HEK293 (cell line): Measurements from ENCODE around the gene MRPS14.

Source experiments
- CTCF ChIA-PET: fragments of 350-600 bp; formaldehyde crosslinking; extraction: SDS; loops from one replicate; lab custom pipeline; 2021; ENCODE audit warnings: antibody characterized with exemption; lab: Yijun Ruan, JAX
- POLR2A ChIA-PET: fragments of 300-600 bp; formaldehyde crosslinking; extraction: SDS; loops from one replicate; lab custom pipeline; 2020; ENCODE audit warnings: antibody characterized with exemption, inconsistent platforms; lab: Yijun Ruan, JAX
- H3K27ac ChIP-seq: fragments of 200-500 bp; sonication (Bioruptor generic); 2 replicates; pipeline ENCODE4 v1.5.1; 2014; ENCODE audit warnings: low read depth, low read length, control low read depth, inconsistent platforms; ENCODE audit errors: extremely low read depth
- H3K36me3 ChIP-seq, 2 experiments: fragments of 200-500 bp in 1 of 2; sonication (Bioruptor generic) in 1 of 2; 1 replicate in 1 of 2; 2 replicates in 1 of 2; pipeline ENCODE4 v1.5.1; 2014 to 2017; ENCODE audit warnings: inconsistent platforms in 2 of 2, low read length in 2 of 2; ENCODE audit not compliant: control insufficient read depth in 2 of 2, insufficient read depth in 1 of 2
- H3K4me1 ChIP-seq: fragments of 200-500 bp; sonication (Bioruptor generic); 2 replicates; pipeline ENCODE4 v1.5.1; 2014; ENCODE audit warnings: mild to moderate bottlenecking, low read length, inconsistent platforms; ENCODE audit not compliant: control insufficient read depth, insufficient read depth
- H3K4me3 ChIP-seq: 2 replicates; pipeline ENCODE4 v1.5.1; 2011; ENCODE audit warnings: low read depth, mild to moderate bottlenecking, control low read depth, low read length, moderate library complexity
- H3K9me3 ChIP-seq: fragments of 200-500 bp; sonication (Bioruptor generic); 2 replicates; pipeline ENCODE4 v1.5.1; 2014; ENCODE audit warnings: low read depth, low read length, inconsistent platforms; ENCODE audit not compliant: control insufficient read depth, insufficient read depth
- EGR2 ChIP-seq: fragments of 450-650 bp; formaldehyde crosslinking; IDR thresholded peaks from 2 replicates; pipeline ENCODE4 v1.5.1; 2016; ENCODE audit warnings: low read depth, missing biosample characterization, missing genetic modification characterization
- FEZF1 ChIP-seq: fragments of 450-650 bp; formaldehyde crosslinking; IDR thresholded peaks from 2 replicates; pipeline ENCODE4 v1.5.1; 2016; ENCODE audit warnings: missing biosample characterization, missing genetic modification characterization
- INSM2 ChIP-seq: fragments of 450-650 bp; formaldehyde crosslinking; IDR thresholded peaks from 2 replicates; pipeline ENCODE4 v1.5.1; 2016; ENCODE audit warnings: missing biosample characterization, missing genetic modification characterization
- KLF10 ChIP-seq: fragments of 450-650 bp; IDR thresholded peaks from 2 replicates; pipeline ENCODE4 v1.5.1; 2018; ENCODE audit warnings: missing biosample characterization, mild to moderate bottlenecking, missing genetic modification characterization
- MYNN ChIP-seq: fragments of 450-650 bp; formaldehyde crosslinking; IDR thresholded peaks from 2 replicates; pipeline ENCODE4 v1.5.1; 2016; ENCODE audit warnings: missing biosample characterization, missing genetic modification characterization, borderline replicate concordance
- OSR2 ChIP-seq: fragments of 450-650 bp; formaldehyde crosslinking; IDR thresholded peaks from 2 replicates; pipeline ENCODE4 v1.5.1; 2016; ENCODE audit warnings: missing biosample characterization, missing genetic modification characterization
- PRDM6 ChIP-seq: fragments of 450-650 bp; formaldehyde crosslinking; IDR thresholded peaks from 2 replicates; pipeline ENCODE4 v1.5.1; 2017; ENCODE audit warnings: missing biosample characterization, missing genetic modification characterization
- WT1 ChIP-seq: fragments of 450-650 bp; formaldehyde crosslinking; IDR thresholded peaks from 2 replicates; pipeline ENCODE4 v1.5.1; 2016; ENCODE audit warnings: missing biosample characterization, missing genetic modification characterization
- ZBTB49 ChIP-seq: fragments of 450-650 bp; formaldehyde crosslinking; IDR thresholded peaks from 2 replicates; pipeline ENCODE4 v1.5.1; 2016; ENCODE audit warnings: missing biosample characterization, missing genetic modification characterization, low read depth
- ZNF140 ChIP-seq: fragments of 450-650 bp; formaldehyde crosslinking; IDR thresholded peaks from 2 replicates; pipeline ENCODE4 v1.5.1; 2016; ENCODE audit warnings: missing biosample characterization, missing genetic modification characterization
- ZNF174 ChIP-seq: fragments of 450-650 bp; formaldehyde crosslinking; IDR thresholded peaks from 2 replicates; pipeline ENCODE4 v1.5.0; 2017; ENCODE audit warnings: missing biosample characterization, mild to moderate bottlenecking, missing genetic modification characterization
- ZNF184 ChIP-seq: fragments of 450-650 bp; IDR thresholded peaks from 2 replicates; pipeline ENCODE4 v1.5.1; 2018; ENCODE audit warnings: missing biosample characterization, mild to moderate bottlenecking, missing genetic modification characterization
- ZNF544 ChIP-seq: fragments of 450-650 bp; formaldehyde crosslinking; IDR thresholded peaks from 2 replicates; pipeline ENCODE4 v1.5.0; 2017; ENCODE audit warnings: missing biosample characterization, missing genetic modification characterization
- ZNF580 ChIP-seq: fragments of 450-650 bp; formaldehyde crosslinking; IDR thresholded peaks from 2 replicates; pipeline ENCODE4 v1.5.1; 2016; ENCODE audit warnings: missing biosample characterization, missing genetic modification characterization
- ZNF626 ChIP-seq: fragments of 450-650 bp; sonication (Bioruptor Pico); formaldehyde crosslinking; IDR thresholded peaks from 2 replicates; pipeline ENCODE4 v1.5.1; 2018; ENCODE audit warnings: missing biosample characterization, missing genetic modification characterization, inconsistent platforms
- ZNF645 ChIP-seq: fragments of 450-650 bp; formaldehyde crosslinking; IDR thresholded peaks from 2 replicates; pipeline ENCODE4; 2016; ENCODE audit warnings: missing biosample characterization, missing genetic modification characterization
- ZNF654 ChIP-seq: fragments of 450-650 bp; formaldehyde crosslinking; IDR thresholded peaks from 2 replicates; pipeline ENCODE4 v1.5.1; 2016; ENCODE audit warnings: low read depth, missing biosample characterization, missing genetic modification characterization
- ZNF768 ChIP-seq: fragments of 450-650 bp; formaldehyde crosslinking; IDR thresholded peaks from 2 replicates; pipeline ENCODE4 v1.5.1; 2018; ENCODE audit warnings: missing biosample characterization, mild to moderate bottlenecking, missing genetic modification characterization
- ZNF785 ChIP-seq: fragments of 450-650 bp; formaldehyde crosslinking; IDR thresholded peaks from 2 replicates; pipeline ENCODE4 v1.5.1; 2016; ENCODE audit warnings: missing biosample characterization, missing genetic modification characterization
- ZNF791 ChIP-seq: fragments of 450-650 bp; formaldehyde crosslinking; IDR thresholded peaks from 2 replicates; pipeline ENCODE4 v1.5.1; 2016; ENCODE audit warnings: missing biosample characterization, missing genetic modification characterization
- ZSCAN23 ChIP-seq: fragments of 450-650 bp; formaldehyde crosslinking; IDR thresholded peaks from 2 replicates; pipeline ENCODE4 v1.5.1; 2016; ENCODE audit warnings: missing biosample characterization, missing genetic modification characterization

Gene MRPS14

GRCh38 chr1:174969977-174970376 is 53.2 kb downstream of the MRPS14 start:
- TF ChIP-seq ZBTB49 (no peak), EGR2 (tag by site-specific recombination) (no peak), ZNF174 (tag by site-specific recombination) (no peak), FEZF1 (no peak), ZNF544 (tag by site-specific recombination) (no peak), PRDM6 (no peak), ZNF580 (no peak), ZNF140 (no peak), ZNF768 (tag by site-specific recombination) (no peak), WT1 (no peak), MYNN (tag by site-specific recombination) (no peak)
- Histone ChIP-seq H3K9me3 (no peaks in the 10 kb centered on the region), H3K36me3 (no peaks in the 10 kb centered on the region), H3K4me1 (peaks cover under 1% of the 10 kb centered on the region; the same call in 1 of the 2 replicates), H3K27ac (no peak overlapping the region), H3K4me3 (no peak overlapping the region)
- ChIA-PET CTCF (interaction anchor here (0.5 to 1.2 kb wide), 3 partner anchors 14 to 404 kb away, joined by 3 read pairs; no protein-coding TSS in a partner anchor), POLR2A (no interaction called here)

GRCh38 chr1:174968750-174969244 is 54.4 kb downstream of the MRPS14 start:
- Histone ChIP-seq H3K27ac (no peak overlapping the region), H3K9me3 (no peaks in the 10 kb centered on the region), H3K4me3 (no peak overlapping the region)
- POLR2A ChIA-PET: no interaction called here
- peak; percentile 36; the same call in 1 of the 2 replicates for TF ChIP-seq OSR2
- no peak for TF ChIP-seq INSM2 (tag by site-specific recombination)
- TF ChIP-seq, all 188 proteins: peak for 1
- H3K36me3 ChIP-seq: no peaks in the 10 kb centered on the region
- CTCF ChIA-PET: interaction anchor here (0.6 to 0.9 kb wide), 2 partner anchors 14 to 90 kb away, joined by 3 read pairs; no protein-coding TSS in a partner anchor
- peaks cover 12% of the 10 kb centered on the region; the same call in 1 of the 2 replicates for H3K4me1 ChIP-seq

- H3K36me3 ChIP-seq: no peaks in the 10 kb centered on the region
- H3K27ac ChIP-seq: no peak overlapping the region
- ChIA-PET POLR2A (no interaction called here), CTCF (interaction anchor here (0.6 to 0.9 kb wide), 3 partner anchors 15 to 169 kb away, joined by 3 to 6 read pairs (median 3); no protein-coding TSS in a partner anchor)
- no peak for TF ChIP-seq ZNF654 (tag by site-specific recombination)
- no peak for TF ChIP-seq ZNF184 (tag by site-specific recombination)
- TF ChIP-seq ZNF626 (tag by site-specific recombination): no peak
- TF ChIP-seq KLF10: no peak
- no peak for TF ChIP-seq ZNF785
- TF ChIP-seq ZNF645 (tag by site-specific recombination): no peak
- no peak for TF ChIP-seq ZNF791
- TF ChIP-seq ZSCAN23 (tag by site-specific recombination): no peak
- H3K9me3 ChIP-seq: no peaks in the 10 kb centered on the region
- no peak overlapping the region for H3K4me3 ChIP-seq
- H3K4me1 ChIP-seq: peaks cover 17% of the 10 kb centered on the region
These were observed 55.1 kb downstream of the MRPS14 start for GRCh38 chr1:174967845-174968705.
